ENCODE data around the gene TIE1. TPM values are rescaled to one million over a fixed set of nuclear protein-coding genes. Genes with fewer than 3 reads are reported as not detected.

TIE1 gene
- total and polyA plus RNA-seq, 2 of the 13 experiments (the other 11 are each of a cell fraction or from before 2014, with no cell fraction given): 0.58 to 0.84 TPM

DNA sequence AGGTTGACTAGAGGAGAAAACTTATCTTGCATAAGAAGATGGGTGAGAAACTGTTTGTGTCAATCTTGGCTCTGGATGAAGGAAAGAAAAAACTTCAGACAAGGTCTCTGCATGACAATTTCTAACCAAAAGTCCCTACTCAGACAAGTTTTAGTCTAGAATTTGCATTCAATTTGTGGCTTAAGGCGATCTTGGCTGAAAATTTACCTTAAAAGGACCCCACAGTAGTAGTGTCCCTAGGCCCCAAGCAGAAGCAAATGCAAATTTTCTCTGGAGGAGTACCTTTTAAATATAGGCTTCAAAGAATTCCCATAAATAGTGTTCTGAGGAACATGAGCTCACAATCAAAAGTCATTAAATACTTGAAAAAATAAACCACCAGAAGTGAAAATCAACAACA is 48.6 kb upstream of the TIE1 start (continued):
- TF ChIP-seq ZNF619 (CRISPR knock-in tag; IDR thresholded peaks at IDR 0.05) (no peak), BRD4 (CRISPR knock-in tag; IDR thresholded peaks at IDR 0.05) (no peak), NFYB (CRISPR knock-in tag; IDR thresholded peaks at IDR 0.05) (no peak), MEIS1 (CRISPR knock-in tag; IDR thresholded peaks at IDR 0.05; ENCODE audit: borderline replicate concordance) (no peak)

DNA sequence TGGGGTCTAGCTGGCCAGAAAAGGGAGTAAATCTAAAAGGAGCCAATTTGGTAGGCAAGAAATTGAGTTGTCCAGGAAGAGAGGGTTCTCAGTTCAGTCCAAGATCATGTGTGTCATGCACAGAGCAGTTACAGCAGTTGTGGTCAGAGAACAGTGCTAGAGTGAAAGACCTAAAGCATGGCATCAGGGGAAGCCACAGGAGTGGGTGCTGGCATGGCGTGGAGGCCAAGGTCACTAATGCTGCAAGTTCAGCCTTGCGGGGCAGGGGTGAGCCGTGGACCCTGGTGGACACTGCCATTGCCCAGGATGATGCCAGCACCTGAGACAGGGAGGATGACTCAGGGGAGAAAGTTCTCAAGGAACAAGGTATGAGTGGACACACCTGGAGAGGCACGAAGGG is 47.6 kb upstream of the TIE1 start:
- WGBS (ENCODE audit: low lambda C conversion rate): 34% methylated on average over 4 of the region's 4 CpGs
- intact Hi-C loops (cut with micrococcal nuclease; ENCODE audit: unreplicated experiment): no loop called here
- POLR2A ChIA-PET: no interaction called here

More for the DNA sequence above, 47.6 kb upstream of the TIE1 start:
- FAIRE-seq (no peak), ATAC-seq (no peak), DNase-seq (ENCODE audit: low spot score) (no peak)
- in situ Hi-C loops (cut with HindIII; ENCODE audit: extremely low pct_ligation_motif_present, low pct_unique_long_range_greater_than_20kb): no loop called here
- BruUV-seq (replicated peaks): no TSS peak
- H3K9ac ChIP-seq (ENCODE audit: insufficient read depth, low read depth, low read length): no peak overlapping the region
- no peaks in the 10 kb centered on the region for H4K20me1 ChIP-seq (ENCODE audit: insufficient read depth, low read length)
- H2AFZ ChIP-seq (ENCODE audit: low read length): no peak overlapping the region
- H3K36me3 ChIP-seq (replicated peaks in 1 of 2; ENCODE audit: control insufficient read depth in 1 of 2, insufficient read depth in 2 of 2, low read length in 2 of 2): no peaks in the 10 kb centered on the region
- H3K79me2 ChIP-seq (ENCODE audit: insufficient read depth, low read length): no peaks in the 10 kb centered on the region
- H3K4me3 ChIP-seq (replicated peaks in 1 of 3; ENCODE audit: insufficient read depth in 1 of 3, low read depth in 2 of 3, low read length in 3 of 3): no peak overlapping the region
- CTCF ChIA-PET (ENCODE audit: low intra/inter-chr PET ratio, low total read pairs): no interaction called here
- 0 out of 2 replicates have a peak, but pooled peaks cover 8% of the 10 kb centered on the region for H3K9me3 ChIP-seq (ENCODE audit: low read length)
- no peak for TF ChIP-seq REXO4 (CRISPR knock-in tag; IDR thresholded peaks at IDR 0.05; ENCODE audit: borderline replicate concordance)
- TF ChIP-seq SYNCRIP (IDR thresholded peaks at IDR 0.05; ENCODE audit: insufficient read depth, low read depth, low read length): no peak
- no peak for TF ChIP-seq TCF12 (IDR thresholded peaks at IDR 0.05)
- TF ChIP-seq TCF12 (CRISPR knock-in tag; IDR thresholded peaks at IDR 0.05): no peak
- no peak for TF ChIP-seq NFIB (CRISPR knock-in tag; IDR thresholded peaks at IDR 0.05; ENCODE audit: borderline replicate concordance)
- TF ChIP-seq, protein P1, sequence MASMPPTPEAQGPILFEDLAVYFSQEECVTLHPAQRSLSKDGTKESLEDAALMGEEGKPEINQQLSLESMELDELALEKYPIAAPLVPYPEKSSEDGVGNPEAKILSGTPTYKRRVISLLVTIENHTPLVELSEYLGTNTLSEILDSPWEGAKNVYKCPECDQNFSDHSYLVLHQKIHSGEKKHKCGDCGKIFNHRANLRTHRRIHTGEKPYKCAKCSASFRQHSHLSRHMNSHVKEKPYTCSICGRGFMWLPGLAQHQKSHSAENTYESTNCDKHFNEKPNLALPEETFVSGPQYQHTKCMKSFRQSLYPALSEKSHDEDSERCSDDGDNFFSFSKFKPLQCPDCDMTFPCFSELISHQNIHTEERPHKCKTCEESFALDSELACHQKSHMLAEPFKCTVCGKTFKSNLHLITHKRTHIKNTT (CRISPR knock-in tag; IDR thresholded peaks at IDR 0.05): no peak
- TF ChIP-seq CHD2 (IDR thresholded peaks at IDR 0.05; ENCODE audit: low read depth, low read length): no peak
- peaks cover 3 to 15% of the 10 kb centered on the region in 2 experiments; a peak in 4 of 5 replicates for H3K27me3 ChIP-seq (ENCODE audit: control insufficient read depth in 1 of 2, insufficient read depth in 2 of 2, low read length in 2 of 2)
- H3K4me2 ChIP-seq (ENCODE audit: low read depth, low read length): no peak overlapping the region
- no peak overlapping the region for H3K27ac ChIP-seq (ENCODE audit: extremely low read length, insufficient read depth, low read length)
- H3K4me1 ChIP-seq (ENCODE audit: insufficient read depth, low read length): peaks cover 8% of the 10 kb centered on the region; the same call in 1 of the 2 replicates

Data from HepG2 (cell line).